GM12878 (cell line): ENCODE data around the gene TMEM217. TPM values are rescaled to one million over a fixed set of nuclear protein-coding genes. Genes with fewer than 3 reads are reported as not detected.

Source experiments
- BCLAF1 ChIP-seq: fragments of 450-650 bp; IDR thresholded peaks from 2 replicates; pipeline ENCODE4 v1.6.1; 2017; ENCODE audit warnings: antibody characterized with exemption, mild to moderate bottlenecking, moderate library complexity
- CREB1 ChIP-seq: IDR thresholded peaks from 2 replicates; pipeline ENCODE4 v1.6.1; 2012; ENCODE audit warnings: low read depth, mild to moderate bottlenecking, inconsistent platforms
- CREM ChIP-seq: IDR thresholded peaks from 2 replicates; pipeline ENCODE4 v1.6.1; 2014; ENCODE audit warnings: antibody characterized with exemption, low read depth
- E2F8 ChIP-seq: fragments of 450-650 bp; IDR thresholded peaks from 2 replicates; pipeline ENCODE4 v1.6.1; 2018; ENCODE audit warnings: mild to moderate bottlenecking, low read depth, moderate library complexity; ENCODE audit not compliant: partially characterized antibody
- E4F1 ChIP-seq: fragments of 450-650 bp; IDR thresholded peaks from 2 replicates; pipeline ENCODE4 v1.6.1; 2018; ENCODE audit warnings: borderline replicate concordance, mild to moderate bottlenecking; ENCODE audit not compliant: partially characterized antibody
- EED ChIP-seq: sonication (generic); IDR thresholded peaks from 2 replicates; pipeline ENCODE4 v1.6.1; 2016; ENCODE audit warnings: antibody characterized with exemption, low read depth
- KDM1A ChIP-seq: fragments of 200-600 bp; sonication (generic); IDR thresholded peaks from 2 replicates; pipeline ENCODE4 v1.6.1; 2016; ENCODE audit warnings: borderline replicate concordance
- MAX ChIP-seq: IDR thresholded peaks from 2 replicates; pipeline ENCODE4 v1.6.1; 2012; ENCODE audit warnings: low read depth, low read length, improper control_type of control experiment
- SMC3 ChIP-seq: IDR thresholded peaks from 2 replicates; pipeline ENCODE4 v1.6.1; 2011; ENCODE audit warnings: low read length, improper control_type of control experiment, borderline replicate concordance
- ZNF274 ChIP-seq: IDR thresholded peaks from one replicate; pipeline ENCODE4 v1.8.0; 2011; ENCODE audit not compliant: insufficient read length, insufficient read depth
- polyA plus RNA-seq, 11 experiments: library from polyadenylated mRNA; depleted of rRNA in 4 of 11; unstranded in 6 of 11; stranded (reverse) in 5 of 11; fragments of >200 nt; fragmentation: Nextera tagmentation in 4 of 11; fragmentation: Illumina TruSeq in 1 of 11; extraction: Ambion mirVana in 4 of 11; extraction: Trizol in 1 of 11; gene quantifications; 1 replicate in 1 of 11; 2 replicates in 10 of 11; pipeline versions ENCODE4 v1.2.1 to v1.2.3, GENCODE V29; 2011 to 2016; ENCODE audit warnings: inconsistent platforms in 2 of 11, missing spikeins in 2 of 11, low read depth in 1 of 11
- total RNA-seq, 4 experiments: library from RNA; depleted of rRNA in 3 of 4; stranded (reverse); fragments of >200 nt in 3 of 4; fragmentation: Illumina TruSeq in 1 of 4; extraction: Trizol in 1 of 4; gene quantifications; 2 replicates each; pipeline versions ENCODE4 v1.2.1 to v1.2.3, GENCODE V29; 2013 to 2021

Gene TMEM217
- total and polyA plus RNA-seq, 10 of the 15 experiments (the other 5 are each of a cell fraction or from before 2014, with no cell fraction given) = 1.3 to 4.5 (median 2.3) TPM

- TF ChIP-seq E4F1 = no peak
- TF ChIP-seq E2F8 = no peak
- TF ChIP-seq CREB1 = peak; percentile 71; the same call in 1 of the 2 replicates
- TF ChIP-seq BCLAF1 = no peak
- TF ChIP-seq ZNF274 = no peak
- TF ChIP-seq KDM1A = no peak
- no peak for TF ChIP-seq SMC3
- peak; percentile 51; the same call in 1 of the 2 replicates for TF ChIP-seq CREM
- no peak for TF ChIP-seq MAX
- 0 out of 2 replicates have a peak, but pooled peaks have one; percentile 63 for TF ChIP-seq EED
Measured at GRCh38 chr6:37242429-37243052, 15.4 kb downstream of the TMEM217 start (continued).
